Sigmoid colon (tissue), 4 donors: ENCODE data around the gene PLEKHG7.

Source experiments
- CTCF ChIP-seq, 4 experiments: fragments of 450-650 bp in 3 of 4; fragments of 200-600 bp in 1 of 4; IDR thresholded peaks; one replicate each; pipeline ENCODE4 v1.5.1; 2016 to 2019; ENCODE audit warnings: antibody characterized with exemption in 4 of 4, mild to moderate bottlenecking in 3 of 4, moderate library complexity in 2 of 4
- POLR2AphosphoS5 ChIP-seq, 4 donors: sonication (generic); formaldehyde crosslinking; IDR thresholded peaks; one replicate each; pipeline ENCODE4 v1.6.1; 2017; ENCODE audit warnings: antibody characterized with exemption in 4 of 4

GRCh38 chr12:92779902-92780301 lies 77.1 kb downstream of the PLEKHG7 start:
- TF ChIP-seq CTCF (IDR thresholded peaks at IDR 0.05) (no peak), POLR2AphosphoS5 (IDR thresholded peaks at IDR 0.05) (no peak)
